HUES48 (cell line): ENCODE results near the gene ZNF474.

Experiments
- H3K27ac ChIP-seq: one replicate; pipeline ENCODE4 v1.7.0; 2013; ENCODE audit warnings: low read depth, low read length, inconsistent platforms
- H3K27me3 ChIP-seq: 2 replicates; pipeline ENCODE4 v1.6.1; 2013; ENCODE audit warnings: mild to moderate bottlenecking, low read length; ENCODE audit not compliant: control insufficient read depth, insufficient read depth
- H3K36me3 ChIP-seq: 2 replicates; pipeline ENCODE4 v1.6.1; 2013; ENCODE audit warnings: low read length; ENCODE audit not compliant: control insufficient read depth, insufficient read depth
- H3K4me1 ChIP-seq: 2 replicates; pipeline ENCODE4 v1.6.1; 2013; ENCODE audit warnings: mild to moderate bottlenecking, low read length; ENCODE audit not compliant: control insufficient read depth, insufficient read depth
- H3K4me3 ChIP-seq: 2 replicates; pipeline ENCODE4 v1.5.1; 2013; ENCODE audit warnings: mild to moderate bottlenecking, low read depth, low read length
- H3K9ac ChIP-seq: 2 replicates; pipeline ENCODE4 v1.6.1; 2013; ENCODE audit warnings: mild to moderate bottlenecking, low read depth, low read length, moderate library complexity
- H3K9me3 ChIP-seq: 2 replicates; pipeline ENCODE4 v1.6.1; 2013; ENCODE audit warnings: low read length; ENCODE audit not compliant: control insufficient read depth, insufficient read depth

Gene ZNF474

DNA sequence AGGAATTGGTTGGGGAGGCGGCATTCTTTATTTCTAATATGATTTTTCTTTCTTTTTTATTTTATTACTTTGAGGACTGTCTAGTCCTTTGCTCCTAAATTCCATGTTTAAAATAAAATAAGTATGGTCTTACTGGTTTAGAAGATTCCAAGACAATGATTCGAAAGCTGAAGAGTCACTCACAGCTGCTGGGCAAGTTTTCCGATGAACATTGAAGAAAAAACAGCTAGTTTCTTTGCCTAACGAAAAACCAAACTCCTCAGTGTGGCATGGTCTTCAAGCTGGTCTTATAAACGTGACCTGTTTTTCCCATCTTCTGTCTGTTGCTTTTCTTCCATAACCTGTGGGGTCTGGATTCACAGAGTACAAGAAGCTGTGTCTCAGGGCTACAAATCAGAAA, 25.1 kb downstream of the ZNF474 start:
- Histone ChIP-seq H3K9ac (no peak overlapping the region), H3K9me3 (no peaks in the 10 kb centered on the region), H3K27me3 (no peaks in the 10 kb centered on the region), H3K4me1 (no peaks in the 10 kb centered on the region), H3K36me3 (no peaks in the 10 kb centered on the region), H3K27ac (no peak overlapping the region), H3K4me3 (no peak overlapping the region)

DNA sequence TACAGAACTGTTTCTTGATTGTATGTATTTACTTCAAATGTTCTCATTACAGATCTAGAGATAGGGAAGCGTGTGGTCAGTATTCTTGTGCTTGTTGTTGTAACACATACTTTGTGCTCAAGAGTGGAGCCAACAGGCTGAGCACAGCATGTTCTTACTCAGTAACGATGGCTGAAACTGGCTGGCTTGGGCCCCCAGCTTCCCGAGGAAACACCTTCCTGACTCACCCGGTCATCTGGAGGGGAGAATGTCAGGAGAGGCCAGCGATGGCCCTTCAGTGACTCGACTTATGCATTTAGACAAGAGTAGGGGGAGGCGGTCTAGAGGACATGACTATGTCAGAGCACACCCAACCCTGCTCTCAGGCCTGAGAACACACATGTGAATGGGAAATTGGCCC, 25.6 kb downstream of the ZNF474 start:
- Histone ChIP-seq H3K27me3 (no peaks in the 10 kb centered on the region), H3K36me3 (no peaks in the 10 kb centered on the region), H3K9me3 (no peaks in the 10 kb centered on the region), H3K4me1 (no peaks in the 10 kb centered on the region), H3K4me3 (no peak overlapping the region), H3K27ac (no peak overlapping the region), H3K9ac (no peak overlapping the region)

DNA sequence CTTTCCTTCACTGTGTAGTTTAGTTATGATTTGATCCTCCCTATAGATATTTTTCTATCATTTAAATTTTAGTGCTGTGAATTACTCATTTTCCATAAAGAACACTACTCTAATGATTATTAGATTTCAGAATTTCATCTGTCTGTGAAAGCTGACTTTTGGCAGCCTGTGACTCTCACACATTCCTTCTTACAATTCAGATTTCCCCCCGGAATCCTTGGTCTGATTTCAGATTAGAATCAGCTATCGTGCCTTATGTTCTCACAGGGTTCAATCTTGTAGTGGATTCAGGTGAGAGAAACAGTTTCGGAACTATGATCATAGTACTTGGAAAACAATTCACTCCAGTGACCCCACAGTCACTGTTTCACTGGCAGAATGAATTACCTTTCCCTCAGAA, 26.2 kb downstream of the ZNF474 start:
- Histone ChIP-seq H3K4me3 (no peak overlapping the region), H3K36me3 (no peaks in the 10 kb centered on the region), H3K27me3 (no peaks in the 10 kb centered on the region), H3K4me1 (no peaks in the 10 kb centered on the region), H3K27ac (no peak overlapping the region), H3K9me3 (no peaks in the 10 kb centered on the region), H3K9ac (no peak overlapping the region)

DNA sequence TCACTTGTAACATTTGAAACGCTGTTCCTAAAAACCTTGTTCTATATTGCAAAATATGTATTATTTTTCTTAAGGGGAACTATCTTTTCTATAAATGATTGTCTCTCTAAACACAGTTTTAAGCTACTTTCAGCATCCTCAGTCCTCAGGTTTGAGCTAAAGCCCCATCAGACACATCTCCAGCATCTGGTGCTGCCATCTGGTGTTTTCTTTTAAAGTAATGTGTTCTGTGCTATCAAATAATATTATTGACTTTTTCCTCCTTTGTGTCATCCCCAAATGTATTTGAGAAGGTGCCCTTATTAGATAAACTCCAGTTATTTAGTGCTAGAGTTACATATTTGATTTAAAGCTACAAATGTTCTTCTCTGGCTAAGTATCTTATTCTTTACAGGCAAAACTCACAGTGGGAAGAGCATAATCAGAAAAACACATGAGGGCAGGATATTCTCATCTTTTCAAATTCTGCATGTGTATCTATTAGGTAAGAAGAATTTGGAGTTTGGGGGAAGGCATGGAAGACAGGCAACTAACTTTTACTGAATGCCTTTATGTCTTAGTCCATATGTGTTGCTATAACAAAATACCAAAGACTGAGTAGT, 27.5 kb downstream of the ZNF474 start:
- Histone ChIP-seq H3K4me3 (no peak overlapping the region), H3K9ac (no peak overlapping the region), H3K27me3 (no peaks in the 10 kb centered on the region), H3K4me1 (no peaks in the 10 kb centered on the region), H3K27ac (no peak overlapping the region), H3K36me3 (no peaks in the 10 kb centered on the region), H3K9me3 (no peaks in the 10 kb centered on the region)

DNA sequence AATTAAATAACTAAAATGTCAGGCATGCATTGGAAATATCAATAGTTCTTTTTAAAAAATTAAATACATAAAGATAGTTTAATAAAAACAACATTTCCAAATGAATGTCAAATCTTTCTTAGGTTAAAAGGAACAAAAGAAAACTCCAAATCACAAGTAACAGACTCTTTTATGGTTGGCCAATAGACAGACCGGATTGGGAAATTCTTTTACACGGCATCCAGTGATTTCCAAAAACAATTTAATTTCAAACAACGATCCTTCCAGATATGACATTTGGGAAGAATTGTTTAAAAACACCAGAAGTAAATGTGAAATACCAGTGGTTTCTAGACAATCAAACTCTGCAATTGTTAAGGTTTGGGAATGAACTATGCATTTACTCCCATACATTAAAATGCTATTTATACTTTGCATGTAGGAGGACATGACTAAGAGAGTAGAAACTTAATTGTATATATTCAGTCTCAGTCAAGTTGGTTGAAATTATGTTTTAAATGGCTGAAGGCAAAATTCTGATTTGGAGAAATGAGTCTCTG, 32.8 kb downstream of the ZNF474 start:
- Histone ChIP-seq H3K36me3 (no peaks in the 10 kb centered on the region), H3K9ac (no peak overlapping the region), H3K27me3 (no peaks in the 10 kb centered on the region), H3K9me3 (no peaks in the 10 kb centered on the region), H3K4me3 (no peak overlapping the region), H3K4me1 (peaks cover 15% of the 10 kb centered on the region), H3K27ac (no peak overlapping the region)

DNA sequence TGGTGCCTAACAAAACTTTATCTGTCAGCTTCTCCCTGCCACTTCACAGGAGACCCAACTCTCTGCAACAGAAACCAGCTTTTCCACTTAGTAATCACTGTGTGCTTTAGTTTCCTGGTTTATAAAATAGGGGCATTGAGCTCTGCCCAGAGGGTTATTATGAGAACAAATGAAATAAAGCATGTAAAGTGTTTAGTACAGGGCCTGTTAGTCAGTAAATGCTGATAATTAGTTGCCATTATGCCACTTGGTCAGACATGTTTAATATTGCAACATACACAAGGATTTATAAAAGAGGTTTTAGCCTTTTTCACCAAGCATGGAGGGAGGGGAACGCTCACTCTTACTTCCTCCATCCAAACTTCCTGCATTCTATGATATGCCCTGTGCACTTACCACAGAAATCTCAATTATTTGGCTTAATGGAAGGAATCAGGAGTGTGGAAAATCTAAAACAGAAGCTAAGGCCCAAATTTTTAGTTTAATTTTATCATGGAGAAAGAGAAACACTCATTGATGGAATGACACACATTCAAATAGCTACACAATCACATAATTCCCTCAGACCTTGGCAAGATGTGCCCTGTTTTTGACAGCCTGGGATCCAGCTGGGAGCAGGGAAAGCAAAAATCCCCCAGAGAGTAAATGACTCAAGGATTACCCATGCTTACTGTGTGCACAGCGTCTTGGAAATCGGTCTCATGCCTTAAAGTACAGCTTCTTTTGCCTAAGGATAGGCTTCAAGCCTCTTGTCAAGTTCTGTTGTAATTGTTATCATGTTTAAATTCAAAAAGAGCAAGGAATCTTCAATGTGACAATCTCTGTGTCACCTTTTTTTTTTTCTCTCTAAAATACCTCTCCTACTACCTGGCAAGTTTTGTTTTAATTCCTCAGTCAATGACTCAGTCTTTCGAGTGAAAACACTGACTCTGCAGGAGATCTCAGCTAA, 34.0 kb downstream of the ZNF474 start:
- Histone ChIP-seq H3K36me3 (no peaks in the 10 kb centered on the region), H3K4me1 (peaks cover 15% of the 10 kb centered on the region), H3K9ac (peak overlapping the region; percentile 6; the same call in 1 of the 2 replicates), H3K27me3 (no peaks in the 10 kb centered on the region), H3K27ac (peak overlapping the region; percentile 54), H3K9me3 (no peaks in the 10 kb centered on the region), H3K4me3 (no peak overlapping the region)

DNA sequence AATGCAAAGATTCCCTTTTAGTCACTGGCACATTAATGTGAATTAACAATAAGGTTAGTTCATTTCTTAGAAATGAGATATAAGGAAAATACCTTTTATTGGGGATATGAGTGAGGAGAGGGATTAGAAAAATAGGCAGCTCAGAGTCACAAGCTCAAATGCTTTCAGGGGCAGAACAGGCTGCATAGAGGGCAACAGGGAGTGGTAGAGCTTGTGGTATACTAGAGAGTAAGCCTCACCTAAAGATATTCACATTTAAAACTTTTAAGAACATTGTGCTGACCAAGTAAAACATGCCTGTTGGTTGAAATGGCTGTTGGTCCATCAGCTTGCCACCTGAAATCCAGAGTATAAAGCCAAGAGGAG, 34.7 kb downstream of the ZNF474 start:
- peak overlapping the region; percentile 6; the same call in 1 of the 2 replicates for H3K9ac ChIP-seq
- H3K4me3 ChIP-seq = no peak overlapping the region
- H3K27ac ChIP-seq = peak overlapping the region; percentile 58
- no peaks in the 10 kb centered on the region for H3K27me3 ChIP-seq
- peaks cover 15% of the 10 kb centered on the region for H3K4me1 ChIP-seq
- no peaks in the 10 kb centered on the region for H3K36me3 ChIP-seq
- no peaks in the 10 kb centered on the region for H3K9me3 ChIP-seq

DNA sequence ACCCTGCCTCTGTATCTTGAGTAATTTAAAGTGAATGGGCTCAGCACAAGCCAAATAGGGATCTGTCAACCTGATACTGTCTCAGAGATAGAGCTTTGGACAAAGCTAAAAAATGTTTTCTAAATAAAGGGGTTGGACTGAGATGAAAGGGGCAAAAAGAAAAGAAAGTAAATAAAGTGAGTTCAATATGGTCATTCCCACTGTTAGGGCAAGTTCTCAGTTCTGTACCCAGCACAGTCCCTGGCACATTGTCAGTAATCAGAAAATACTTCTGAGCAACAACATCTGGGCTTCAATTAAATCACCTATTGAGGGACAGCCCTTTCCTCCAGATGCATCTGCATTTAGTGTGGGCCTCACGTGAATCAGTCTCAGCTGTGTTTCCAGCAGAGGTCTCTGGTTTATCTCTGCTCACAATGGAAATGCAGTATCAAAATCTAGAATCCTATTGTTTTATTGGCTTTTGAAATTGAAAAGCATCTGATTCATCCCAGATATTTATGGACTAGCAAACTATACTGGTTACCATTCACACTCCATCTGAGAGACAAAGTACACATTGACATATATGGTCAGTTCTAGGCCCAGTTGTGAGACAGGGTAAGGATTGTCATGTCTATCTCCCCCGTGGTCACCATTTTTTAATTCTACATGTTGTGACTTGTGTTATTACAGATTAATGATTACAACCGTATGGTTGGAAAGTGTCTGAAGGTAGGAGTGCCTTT, 35.6 kb downstream of the ZNF474 start:
- no peaks in the 10 kb centered on the region for H3K9me3 ChIP-seq
- H3K27ac ChIP-seq = no peak overlapping the region
- no peaks in the 10 kb centered on the region for H3K27me3 ChIP-seq
- no peaks in the 10 kb centered on the region for H3K36me3 ChIP-seq
- no peak overlapping the region for H3K4me3 ChIP-seq
- peaks cover 15% of the 10 kb centered on the region for H3K4me1 ChIP-seq
- H3K9ac ChIP-seq = no peak overlapping the region

DNA sequence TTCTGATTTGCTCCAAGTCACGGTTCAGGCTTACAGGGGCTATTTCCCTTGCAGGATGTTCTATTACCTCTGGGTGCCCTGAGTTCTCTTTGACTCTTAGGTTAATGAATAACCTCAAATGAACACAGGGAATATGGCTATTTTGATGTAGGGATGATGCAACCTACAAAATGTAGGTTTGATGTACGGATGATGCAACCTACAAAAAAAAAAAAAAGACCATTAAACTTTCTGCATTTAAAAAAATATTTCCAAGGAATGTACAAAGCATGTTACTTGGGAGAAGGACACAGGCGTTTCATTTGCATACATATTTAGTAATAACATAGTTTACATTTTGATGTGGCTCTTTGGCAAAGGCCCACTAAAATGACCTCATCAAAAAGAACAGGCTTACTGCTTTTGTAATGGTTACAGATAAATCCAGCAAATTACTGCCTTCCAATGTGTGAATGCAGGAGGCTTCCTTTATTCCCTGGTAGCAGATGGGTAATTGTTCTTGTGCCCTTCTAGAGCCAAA, 36.3 kb downstream of the ZNF474 start:
- Histone ChIP-seq H3K4me3 (no peak overlapping the region), H3K9me3 (no peaks in the 10 kb centered on the region), H3K27ac (no peak overlapping the region), H3K9ac (no peak overlapping the region), H3K4me1 (peaks cover 21% of the 10 kb centered on the region), H3K27me3 (no peaks in the 10 kb centered on the region), H3K36me3 (no peaks in the 10 kb centered on the region)

DNA sequence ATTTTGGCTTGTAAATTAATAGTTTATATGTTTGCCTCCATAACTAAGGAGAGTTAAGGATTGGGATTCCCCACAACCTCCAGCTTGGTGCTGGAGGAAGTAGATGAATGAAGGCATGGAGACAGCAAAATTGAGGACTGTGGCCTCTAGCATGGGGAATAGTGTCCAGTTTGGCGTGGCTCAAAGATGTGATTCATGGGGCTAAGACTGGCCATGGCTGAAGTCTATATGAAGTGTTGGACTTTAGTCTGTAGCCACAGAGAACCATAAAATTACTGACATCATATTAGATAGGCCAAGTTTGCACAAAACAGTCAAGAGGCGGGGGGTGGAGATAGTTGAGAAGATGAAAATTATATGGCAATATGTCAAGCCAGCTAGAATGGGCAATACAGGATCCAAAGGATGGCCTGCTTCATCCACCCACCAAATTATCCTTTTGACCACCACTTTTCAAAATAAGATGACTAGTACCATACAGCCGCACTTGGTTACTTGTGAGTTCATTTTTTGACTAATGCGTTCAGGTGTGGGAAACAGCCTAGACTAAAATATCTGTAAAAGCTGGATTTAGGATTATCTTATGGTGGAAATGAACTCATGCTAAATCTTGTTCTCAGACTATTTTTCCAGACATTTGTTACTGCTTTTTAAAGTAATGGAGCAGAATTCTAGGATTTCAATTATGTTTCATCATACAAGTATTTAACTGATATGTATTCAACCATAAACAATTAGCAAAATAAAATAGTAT, 40.2 kb downstream of the ZNF474 start:
- H3K4me1 ChIP-seq = peaks cover 13% of the 10 kb centered on the region
- no peaks in the 10 kb centered on the region for H3K27me3 ChIP-seq
- H3K9me3 ChIP-seq = no peaks in the 10 kb centered on the region
- H3K36me3 ChIP-seq = no peaks in the 10 kb centered on the region
- H3K27ac ChIP-seq = no peak overlapping the region
- H3K4me3 ChIP-seq = no peak overlapping the region
- H3K9ac ChIP-seq = no peak overlapping the region
